Neural cell (in vitro differentiated cells): Measurements from ENCODE around the gene PDE2A.

ENCODE experiments used
- EP300 ChIP-seq: fragments of 450-650 bp; conservative IDR thresholded peaks from 2 replicates; pipeline ENCODE4 v1.6.1; 2014; ENCODE audit warnings: antibody characterized with exemption, mild to moderate bottlenecking, moderate library complexity; ENCODE audit not compliant: poor library complexity, severe bottlenecking
- EZH2 ChIP-seq: fragments of 200-600, 300-800 bp; shearing (Covaris generic), sonication (generic); IDR thresholded peaks from 2 replicates; pipeline ENCODE4 v1.6.1; 2014; ENCODE audit warnings: antibody characterized with exemption, low read length, borderline replicate concordance, mild to moderate bottlenecking; ENCODE audit not compliant: insufficient read depth, poor library complexity, severe bottlenecking
- MXI1 ChIP-seq: fragments of 450-650 bp; conservative IDR thresholded peaks from 2 replicates; pipeline ENCODE4 v1.6.1; 2014; ENCODE audit warnings: antibody characterized with exemption, mild to moderate bottlenecking; ENCODE audit not compliant: poor library complexity, severe bottlenecking
- POLR2AphosphoS5 ChIP-seq: IDR thresholded peaks from 2 replicates; pipeline ENCODE4 v1.6.1; 2012
- RAD21 ChIP-seq: fragments of 450-650 bp; conservative IDR thresholded peaks from 2 replicates; pipeline ENCODE4 v1.6.1; 2014; ENCODE audit warnings: antibody characterized with exemption, mild to moderate bottlenecking, moderate library complexity
- TAF1 ChIP-seq: IDR thresholded peaks from 2 replicates; pipeline ENCODE4 v1.6.1; 2012; ENCODE audit warnings: low read depth
- TF ChIP-seq, protein P1 (sequence below): fragments of 450-650 bp; IDR thresholded peaks from 2 replicates; pipeline ENCODE4 v1.5.1; 2014; ENCODE audit warnings: antibody characterized with exemption, mild to moderate bottlenecking, moderate library complexity; ENCODE audit not compliant: poor library complexity, severe bottlenecking
- TF ChIP-seq, protein P2 (sequence below): IDR thresholded peaks from 2 replicates; pipeline ENCODE4 v1.6.1; 2012; ENCODE audit warnings: borderline replicate concordance

DNA sequence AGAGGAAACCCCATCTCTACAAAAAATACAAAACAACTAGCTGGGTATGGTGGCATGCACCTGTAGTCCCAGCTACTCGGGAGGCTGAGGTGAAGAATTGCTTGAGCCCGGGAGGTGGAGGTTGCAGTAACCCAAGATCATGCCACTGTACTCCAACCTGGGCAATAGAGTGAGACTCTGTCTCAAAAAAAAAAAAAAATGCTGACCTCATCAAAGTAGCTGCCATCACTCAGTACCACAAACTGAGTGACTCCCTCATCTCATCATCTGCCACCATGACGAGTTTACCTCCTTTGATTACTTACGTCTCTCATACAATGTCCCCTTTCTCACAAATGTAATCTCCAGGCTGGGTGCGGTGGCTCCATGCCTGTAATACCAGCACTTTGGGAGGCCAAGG is 122.7 kb downstream of the PDE2A start:
- TF ChIP-seq, protein P1, sequence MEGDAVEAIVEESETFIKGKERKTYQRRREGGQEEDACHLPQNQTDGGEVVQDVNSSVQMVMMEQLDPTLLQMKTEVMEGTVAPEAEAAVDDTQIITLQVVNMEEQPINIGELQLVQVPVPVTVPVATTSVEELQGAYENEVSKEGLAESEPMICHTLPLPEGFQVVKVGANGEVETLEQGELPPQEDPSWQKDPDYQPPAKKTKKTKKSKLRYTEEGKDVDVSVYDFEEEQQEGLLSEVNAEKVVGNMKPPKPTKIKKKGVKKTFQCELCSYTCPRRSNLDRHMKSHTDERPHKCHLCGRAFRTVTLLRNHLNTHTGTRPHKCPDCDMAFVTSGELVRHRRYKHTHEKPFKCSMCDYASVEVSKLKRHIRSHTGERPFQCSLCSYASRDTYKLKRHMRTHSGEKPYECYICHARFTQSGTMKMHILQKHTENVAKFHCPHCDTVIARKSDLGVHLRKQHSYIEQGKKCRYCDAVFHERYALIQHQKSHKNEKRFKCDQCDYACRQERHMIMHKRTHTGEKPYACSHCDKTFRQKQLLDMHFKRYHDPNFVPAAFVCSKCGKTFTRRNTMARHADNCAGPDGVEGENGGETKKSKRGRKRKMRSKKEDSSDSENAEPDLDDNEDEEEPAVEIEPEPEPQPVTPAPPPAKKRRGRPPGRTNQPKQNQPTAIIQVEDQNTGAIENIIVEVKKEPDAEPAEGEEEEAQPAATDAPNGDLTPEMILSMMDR, result no peak
- TF ChIP-seq POLR2AphosphoS5 (no peak), EZH2 (no peak), TAF1 (no peak), MXI1 (no peak), RAD21 (no peak), EP300 (no peak)
- TF ChIP-seq, protein P2, sequence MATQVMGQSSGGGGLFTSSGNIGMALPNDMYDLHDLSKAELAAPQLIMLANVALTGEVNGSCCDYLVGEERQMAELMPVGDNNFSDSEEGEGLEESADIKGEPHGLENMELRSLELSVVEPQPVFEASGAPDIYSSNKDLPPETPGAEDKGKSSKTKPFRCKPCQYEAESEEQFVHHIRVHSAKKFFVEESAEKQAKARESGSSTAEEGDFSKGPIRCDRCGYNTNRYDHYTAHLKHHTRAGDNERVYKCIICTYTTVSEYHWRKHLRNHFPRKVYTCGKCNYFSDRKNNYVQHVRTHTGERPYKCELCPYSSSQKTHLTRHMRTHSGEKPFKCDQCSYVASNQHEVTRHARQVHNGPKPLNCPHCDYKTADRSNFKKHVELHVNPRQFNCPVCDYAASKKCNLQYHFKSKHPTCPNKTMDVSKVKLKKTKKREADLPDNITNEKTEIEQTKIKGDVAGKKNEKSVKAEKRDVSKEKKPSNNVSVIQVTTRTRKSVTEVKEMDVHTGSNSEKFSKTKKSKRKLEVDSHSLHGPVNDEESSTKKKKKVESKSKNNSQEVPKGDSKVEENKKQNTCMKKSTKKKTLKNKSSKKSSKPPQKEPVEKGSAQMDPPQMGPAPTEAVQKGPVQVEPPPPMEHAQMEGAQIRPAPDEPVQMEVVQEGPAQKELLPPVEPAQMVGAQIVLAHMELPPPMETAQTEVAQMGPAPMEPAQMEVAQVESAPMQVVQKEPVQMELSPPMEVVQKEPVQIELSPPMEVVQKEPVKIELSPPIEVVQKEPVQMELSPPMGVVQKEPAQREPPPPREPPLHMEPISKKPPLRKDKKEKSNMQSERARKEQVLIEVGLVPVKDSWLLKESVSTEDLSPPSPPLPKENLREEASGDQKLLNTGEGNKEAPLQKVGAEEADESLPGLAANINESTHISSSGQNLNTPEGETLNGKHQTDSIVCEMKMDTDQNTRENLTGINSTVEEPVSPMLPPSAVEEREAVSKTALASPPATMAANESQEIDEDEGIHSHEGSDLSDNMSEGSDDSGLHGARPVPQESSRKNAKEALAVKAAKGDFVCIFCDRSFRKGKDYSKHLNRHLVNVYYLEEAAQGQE, result no peak
